Activated T-cell treated with anti-CD3 and anti-CD28 coated beads, Interleukin-2, amount 50 U/mL, for 1 hour (primary cell): ENCODE measurements around the gene HOXB3.

Source experiments
- DNase-seq: peaks from one replicate; pipeline ENCODE4 v3.0.0-alpha.2; 2020

Gene HOXB3

GRCh38 chr17:48584223-48584741 is 5.8 kb downstream of the HOXB3 start:
- DNase-seq: no peak

GRCh38 chr17:48583708-48584222 is 6.3 kb downstream of the HOXB3 start:
- no peak for DNase-seq

DNA sequence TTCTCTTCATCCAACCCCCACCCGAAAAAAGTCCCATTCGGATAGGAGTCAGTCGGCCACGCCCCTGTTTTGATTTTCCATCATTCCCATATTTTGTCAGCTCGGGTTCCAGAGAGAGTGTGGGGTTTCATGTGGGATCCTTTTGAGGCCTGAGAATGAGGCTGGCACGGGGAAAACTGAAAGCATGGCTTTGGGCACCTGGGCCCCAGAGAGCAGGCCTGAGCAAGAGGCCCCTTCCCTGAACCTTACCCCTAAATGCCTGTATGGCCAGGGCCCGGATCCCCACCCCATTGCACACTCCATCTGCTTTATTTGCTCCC is 7.3 kb downstream of the HOXB3 start:
- DNase-seq: no peak

DNA sequence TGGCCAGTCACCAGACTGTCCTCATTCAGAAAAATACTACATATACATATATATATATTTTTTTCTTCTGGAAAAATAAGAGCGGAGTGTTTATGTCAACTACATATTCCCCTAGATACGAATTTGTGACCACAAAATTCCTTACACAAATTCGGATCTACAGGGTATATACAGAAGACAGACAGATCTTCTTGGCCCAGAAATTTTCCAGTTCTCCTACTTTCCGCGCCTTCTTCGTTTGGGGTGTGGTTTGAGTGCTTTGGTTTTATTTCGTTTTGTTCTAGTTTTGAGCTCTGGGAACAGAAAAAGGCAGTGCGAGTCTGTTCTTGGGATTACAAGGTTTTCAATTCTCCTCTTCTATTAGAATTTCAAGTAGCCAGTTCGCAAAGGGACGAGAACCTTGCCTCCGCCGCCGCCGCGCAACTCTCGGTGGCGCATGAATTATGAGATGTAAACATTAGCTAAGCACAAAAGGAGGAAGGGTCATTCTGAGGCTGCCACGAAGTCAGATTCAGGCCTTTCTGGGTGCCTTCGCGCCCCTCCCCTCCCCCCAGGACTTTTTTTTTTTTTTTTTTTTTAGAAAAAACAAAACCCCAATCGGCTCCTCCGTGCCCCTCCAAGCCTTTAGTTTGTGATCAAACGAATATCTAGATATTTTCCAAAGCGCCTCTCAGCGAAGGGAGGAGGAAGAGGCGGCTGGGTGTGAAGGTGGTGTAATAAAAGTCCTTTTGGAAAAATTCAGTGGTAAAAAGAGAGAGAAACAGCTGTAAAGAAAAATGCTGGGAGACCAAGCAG is 10.1 kb downstream of the HOXB3 start:
- no peak for DNase-seq

DNA sequence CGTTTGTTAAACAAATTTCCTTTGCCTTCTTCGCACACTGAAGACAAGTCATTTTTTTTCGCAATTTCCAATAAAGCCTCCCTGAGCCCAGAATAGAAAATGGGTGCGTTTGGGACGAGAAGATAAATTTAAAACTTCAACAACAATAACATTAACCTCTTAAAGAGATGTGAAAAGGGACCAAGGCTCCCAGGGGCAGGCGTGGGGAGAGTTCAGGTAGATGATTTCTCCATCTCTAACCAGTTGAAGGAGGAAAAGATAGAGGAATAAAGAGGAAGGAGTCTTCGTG is 10.6 kb downstream of the HOXB3 start:
- no peak for DNase-seq

DNA sequence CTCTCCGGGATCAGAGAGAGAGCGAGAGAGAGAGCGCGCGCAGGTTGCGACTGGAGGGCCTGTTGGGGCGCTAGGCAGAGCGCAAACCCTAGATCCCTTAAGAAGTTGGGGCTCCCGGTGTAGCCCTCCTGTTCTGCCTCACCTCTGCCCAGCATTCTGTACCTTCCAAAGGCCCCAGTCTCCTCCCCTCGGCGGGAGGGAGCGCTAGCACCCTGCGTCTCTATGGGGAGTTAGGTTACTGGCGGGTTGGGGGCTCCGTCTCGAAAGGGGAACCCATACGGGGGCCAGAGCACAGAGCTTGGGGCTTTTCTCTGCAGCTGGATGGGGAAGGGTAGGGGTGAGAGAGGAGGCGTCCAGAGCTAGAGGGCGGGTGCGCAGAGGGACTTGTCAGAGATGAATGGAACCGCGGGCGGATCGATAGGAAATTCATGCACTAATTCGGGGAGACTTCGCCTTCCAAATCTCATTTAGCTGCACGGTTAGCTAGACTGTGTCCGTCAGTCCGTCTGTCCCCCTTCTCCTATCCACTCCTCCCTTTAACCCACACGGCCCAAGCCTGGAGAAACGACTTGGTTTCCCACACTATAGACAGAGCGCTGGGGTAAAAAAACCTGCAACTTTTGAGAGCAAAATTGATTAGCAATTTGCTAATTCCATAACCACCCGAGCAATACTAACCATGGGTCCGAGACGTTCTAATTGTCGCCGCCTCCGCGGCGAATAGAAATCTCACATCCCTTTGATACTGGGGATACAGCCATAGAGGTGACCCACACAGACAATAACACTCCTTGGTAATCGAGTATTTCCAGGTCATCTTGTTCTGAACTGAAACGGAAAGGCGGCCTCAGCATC is 11.2 kb downstream of the HOXB3 start:
- no peak for DNase-seq

GRCh38 chr17:48577946-48578615 is 12.0 kb downstream of the HOXB3 start, which contains the start of gene HOXB4:
HOXB4 (minus strand) TSS chr17:48578350; CDS start chr17:48578319, 31 bp downstream.
- DNase-seq: peak; percentile 64

DNA sequence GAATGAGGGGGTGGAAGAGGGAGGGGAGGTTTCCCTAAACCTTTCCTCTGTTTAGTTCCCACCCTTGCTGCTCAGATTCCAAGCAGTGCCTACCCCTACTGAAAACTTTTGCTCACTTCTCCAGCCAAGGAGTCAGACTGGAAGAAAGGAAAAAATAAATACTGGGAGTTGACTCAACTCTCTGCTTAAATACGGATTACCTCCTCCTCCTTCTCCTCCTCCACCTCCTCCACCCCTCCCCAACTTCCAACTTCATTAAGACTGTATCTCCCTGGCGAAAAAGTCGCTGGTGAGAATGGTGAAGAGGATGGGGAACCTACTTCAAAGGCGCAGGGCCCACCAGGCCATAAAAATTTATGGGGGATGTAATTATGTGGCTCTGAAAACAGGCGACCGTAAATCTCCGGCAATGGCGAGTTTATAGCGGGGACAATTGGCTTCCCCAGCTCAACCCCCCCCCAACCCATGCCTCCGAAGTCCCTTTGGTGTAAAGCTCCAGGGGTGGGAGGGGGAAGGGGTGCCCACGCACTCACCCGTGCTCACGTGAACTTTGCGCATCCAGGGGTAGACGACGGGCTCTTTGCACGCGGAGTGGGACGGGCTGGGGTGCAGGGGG is 12.6 kb downstream of the HOXB3 start:
- DNase-seq: no peak

- no peak for DNase-seq
These were observed 13.3 kb downstream of the HOXB3 start for GRCh38 chr17:48576479-48577309.

DNA sequence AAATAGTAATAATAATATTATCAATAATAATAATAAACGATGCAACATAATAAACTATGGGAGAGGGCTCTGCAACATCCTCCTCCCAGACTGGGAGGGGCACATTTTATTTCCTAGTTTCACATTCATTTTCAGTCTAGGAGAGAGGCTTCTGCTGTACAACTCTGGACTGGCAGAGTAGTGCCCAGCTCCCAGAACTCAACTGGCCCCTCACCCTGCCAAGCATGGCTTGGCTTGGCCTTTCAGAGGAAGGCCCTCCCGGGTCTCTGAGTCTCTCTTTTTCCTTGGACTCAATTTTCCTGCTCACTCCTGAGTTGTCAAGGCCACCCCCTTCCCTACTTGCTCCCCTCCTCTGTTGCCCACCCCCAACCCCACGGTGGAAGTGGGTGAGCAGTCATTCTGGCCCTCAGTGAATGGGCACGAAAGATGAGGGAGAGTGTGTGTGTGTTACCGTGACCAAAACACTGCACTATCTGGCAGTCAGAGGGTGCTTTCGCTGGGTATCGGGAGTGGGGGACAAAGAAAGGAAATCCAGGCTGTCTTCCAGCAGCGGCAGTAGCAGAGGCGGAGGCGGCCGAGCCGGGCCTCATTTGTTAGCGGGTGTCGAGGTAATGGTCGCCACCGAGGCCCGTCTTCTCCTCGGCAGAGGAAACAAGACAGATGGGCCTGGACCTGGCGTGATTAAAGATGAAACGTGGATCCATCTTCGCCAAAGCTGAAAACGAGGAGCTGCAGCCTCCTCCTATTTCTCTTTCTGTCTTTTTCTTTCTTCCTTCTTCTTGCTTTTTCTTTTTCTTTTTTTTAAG is 14.2 kb downstream of the HOXB3 start:
- no peak for DNase-seq

- DNase-seq: no peak
These were observed 14.9 kb downstream of the HOXB3 start for GRCh38 chr17:48575066-48575582.

DNA sequence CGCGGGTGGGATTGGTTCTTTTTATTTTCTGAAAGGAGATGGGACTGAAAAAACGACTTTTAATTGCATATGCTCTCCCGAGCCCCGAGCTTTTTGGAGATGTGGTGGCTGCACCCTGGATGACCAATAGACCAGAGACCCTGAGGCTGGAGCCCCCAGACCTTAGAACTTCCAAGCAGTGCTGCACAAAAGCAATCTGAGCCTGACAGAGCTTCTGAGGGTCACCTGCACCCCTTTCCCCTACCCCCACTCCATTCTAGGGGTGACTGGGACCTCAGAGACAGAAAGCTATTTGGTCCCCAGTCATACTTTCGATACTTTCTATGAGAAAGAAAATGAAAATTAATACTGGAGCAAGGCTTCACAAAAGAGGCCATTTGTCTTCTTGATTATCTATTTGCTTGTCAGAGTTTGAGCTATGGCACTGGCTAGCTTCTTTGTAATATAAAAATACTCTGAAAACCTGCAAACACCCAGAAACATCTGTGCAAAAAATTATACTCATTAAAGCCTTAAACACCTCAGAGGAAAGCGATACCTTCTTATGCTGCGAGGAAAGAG is 15.5 kb downstream of the HOXB3 start:
- no peak for DNase-seq

GRCh38 chr17:48571826-48572417 is 18.1 kb downstream of the HOXB3 start:
- no peak for DNase-seq

DNA sequence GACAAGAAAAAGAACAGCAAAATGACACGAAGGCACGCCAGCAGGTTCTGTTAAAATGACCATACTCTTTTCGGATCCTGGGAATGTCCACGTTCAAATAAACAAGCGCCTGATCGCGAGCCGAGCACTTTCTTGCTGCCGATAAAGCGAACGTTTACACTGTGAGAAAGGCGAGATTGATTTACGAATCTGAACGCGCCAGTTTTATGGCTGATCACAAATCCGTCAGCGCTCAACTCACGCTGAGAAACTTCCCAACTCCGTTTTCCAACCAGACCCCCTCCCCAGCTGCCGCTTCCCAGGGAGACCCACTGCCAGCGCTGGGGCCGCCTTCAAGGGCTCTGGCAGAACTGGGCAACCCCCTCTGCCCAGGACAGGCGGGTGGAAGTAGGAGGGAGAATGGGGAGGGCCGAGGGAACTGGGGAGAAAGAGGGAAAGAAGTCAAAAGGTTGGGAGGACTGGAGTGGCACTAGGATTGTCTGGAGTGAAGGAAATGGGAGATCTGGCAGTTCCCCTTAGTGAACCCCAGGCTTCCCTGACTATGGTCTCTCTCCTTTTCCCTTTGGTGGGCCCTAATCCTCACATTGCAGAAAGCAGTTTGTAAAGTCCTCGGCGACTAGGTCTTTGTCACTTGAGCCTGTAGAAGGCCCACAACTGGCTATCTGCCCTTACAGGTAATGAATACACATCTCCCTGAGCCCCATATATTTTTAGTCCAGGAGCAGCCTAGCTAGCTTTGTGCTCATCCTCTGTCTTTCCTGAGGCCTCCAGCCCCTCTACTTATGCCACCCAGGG is 18.8 kb downstream of the HOXB3 start:
- DNase-seq: no peak

DNA sequence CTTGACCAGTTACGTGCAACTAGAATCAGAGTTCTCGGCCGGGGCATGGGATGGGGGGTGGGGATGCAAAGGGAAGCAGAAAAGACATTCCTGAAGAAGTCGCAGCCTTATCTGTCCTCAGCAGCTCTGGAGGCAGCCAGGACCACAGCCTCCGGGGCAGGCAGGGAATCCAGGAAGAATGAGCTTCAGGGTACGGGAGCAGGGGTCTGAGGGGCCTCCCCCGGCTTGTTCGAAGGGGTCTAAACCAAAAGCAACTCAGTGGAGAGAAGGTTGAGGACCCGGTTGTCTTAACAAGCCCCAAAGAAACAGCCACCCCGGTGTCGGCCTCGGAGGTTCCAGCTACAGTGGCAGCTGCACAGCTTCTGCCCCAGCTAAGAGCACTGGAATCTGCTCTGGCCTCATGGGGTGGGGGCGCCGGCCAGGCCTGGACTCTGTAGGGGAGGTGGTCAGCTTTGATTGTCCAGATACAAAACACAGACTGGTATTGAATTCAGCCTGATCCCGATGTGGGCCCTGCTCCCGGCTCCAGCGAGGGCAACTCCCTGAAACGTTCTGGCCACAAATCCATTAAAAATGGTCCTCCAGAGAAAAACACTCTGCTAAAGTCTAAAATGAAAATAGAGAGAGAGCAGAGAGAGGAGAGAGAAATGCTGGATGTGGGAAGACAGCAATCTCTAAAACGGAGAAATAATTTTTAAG is 19.6 kb downstream of the HOXB3 start:
- DNase-seq: no peak

GRCh38 chr17:48569674-48570324 is 20.2 kb downstream of the HOXB3 start:
- no peak for DNase-seq

GRCh38 chr17:48569240-48569582 is 20.8 kb downstream of the HOXB3 start:
- no peak for DNase-seq
